ENCODE data around the gene SLC38A10. TPM values are rescaled to one million over a fixed set of nuclear protein-coding genes. Genes with fewer than 3 reads are reported as not detected.
A peak's percentile ranks its signal among the peaks of the same experiment; 100 is the strongest.

SLC38A10 gene
- total and polyA plus RNA-seq, 2 of the 13 experiments (the other 11 are each of a cell fraction or from before 2014, with no cell fraction given), result 23.4 to 55.8 TPM

DNA sequence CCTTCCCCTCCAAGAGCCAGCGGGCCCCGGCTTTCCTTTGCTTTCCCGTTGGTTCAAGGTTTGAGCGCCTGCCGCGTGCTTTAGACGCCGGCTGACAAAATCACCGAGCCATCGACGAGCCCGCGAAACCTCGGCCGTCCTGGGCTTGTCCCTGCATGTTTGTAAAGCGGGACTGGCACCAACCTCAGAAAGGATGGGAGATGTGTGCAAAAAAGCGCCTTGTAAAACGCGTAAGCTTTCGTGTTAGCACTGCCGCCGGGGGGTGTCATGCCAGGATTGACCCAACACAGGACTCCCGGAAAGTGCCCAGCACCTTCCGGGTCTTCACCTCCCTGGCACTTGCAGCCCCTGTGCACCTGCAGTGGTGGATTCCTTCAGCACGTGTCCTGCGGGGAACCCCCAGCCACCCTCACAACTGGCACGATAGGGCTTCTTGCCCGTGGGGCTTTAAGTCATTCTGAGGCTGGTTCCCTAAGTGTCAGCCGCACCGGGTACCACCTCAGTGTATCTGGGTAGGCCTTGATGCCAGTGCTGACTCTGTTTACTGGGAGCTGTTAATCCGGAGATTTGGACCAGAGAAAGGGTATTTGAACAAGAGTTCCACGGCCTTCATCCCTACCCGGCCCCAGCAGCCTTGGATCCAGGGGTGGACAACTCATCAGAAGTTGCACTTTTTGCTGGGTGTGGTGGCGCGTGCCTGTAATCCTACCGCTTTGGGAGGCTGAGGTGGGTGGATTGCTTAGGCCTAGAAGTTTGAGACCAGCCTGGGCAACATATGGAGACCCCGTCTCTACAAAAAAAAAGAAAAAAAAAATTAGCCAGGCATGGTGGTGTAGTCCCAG lies 55.2 kb downstream of the SLC38A10 start (continued):
- TF ChIP-seq ZNF274 (CRISPR knock-in tag; IDR thresholded peaks at IDR 0.05) (peak; percentile 53; the same call in 1 of the 2 replicates), TBL1XR1 (IDR thresholded peaks at IDR 0.05; ENCODE audit: borderline replicate concordance, low read length, partially characterized antibody) (no peak), STAT5B (CRISPR knock-in tag; IDR thresholded peaks at IDR 0.05) (no peak), HIVEP1 (CRISPR knock-in tag; IDR thresholded peaks at IDR 0.05) (peak; percentile 73), SALL2 (CRISPR knock-in tag; IDR thresholded peaks at IDR 0.05) (no peak), NR2C2 (CRISPR knock-in tag; IDR thresholded peaks at IDR 0.05; ENCODE audit: borderline replicate concordance) (no peak), ZSCAN29 (CRISPR knock-in tag; conservative IDR thresholded peaks at IDR 0.05) (no peak), CCAR2 (optimal IDR thresholded peaks at IDR 0.05; ENCODE audit: low read depth, low read length) (no peak), ZNF572 (CRISPR knock-in tag; IDR thresholded peaks at IDR 0.05) (0 out of 2 replicates have a peak, but pooled peaks have one; percentile 61), YY1 (IDR thresholded peaks at IDR 0.05; ENCODE audit: insufficient read depth, insufficient replicate concordance, low read depth, low read length) (no peak), BRD4 (CRISPR knock-in tag; IDR thresholded peaks at IDR 0.05) (peak; percentile 13; the same call in 1 of the 2 replicates), MTF1 (CRISPR knock-in tag; IDR thresholded peaks at IDR 0.05) (no peak), ZNF460 (CRISPR knock-in tag; IDR thresholded peaks at IDR 0.05; ENCODE audit: borderline replicate concordance) (peak; percentile 83), ZNF138 (CRISPR knock-in tag; IDR thresholded peaks at IDR 0.05; ENCODE audit: low read depth) (peak; percentile 70; the same call in 1 of the 2 replicates), NRL (CRISPR knock-in tag; IDR thresholded peaks at IDR 0.05; ENCODE audit: borderline replicate concordance) (peak; percentile 55), FOSL2 (CRISPR knock-in tag; IDR thresholded peaks at IDR 0.05) (0 out of 2 replicates have a peak, but pooled peaks have one; percentile 1), SOX5 (CRISPR knock-in tag; IDR thresholded peaks at IDR 0.05; ENCODE audit: borderline replicate concordance) (no peak), ZNF773 (CRISPR knock-in tag; IDR thresholded peaks at IDR 0.05; ENCODE audit: borderline replicate concordance) (no peak), ZNF510 (CRISPR knock-in tag; IDR thresholded peaks at IDR 0.05; ENCODE audit: low read depth) (0 out of 2 replicates have a peak, but pooled peaks have one; percentile 23)
- TF ChIP-seq, protein P1, sequence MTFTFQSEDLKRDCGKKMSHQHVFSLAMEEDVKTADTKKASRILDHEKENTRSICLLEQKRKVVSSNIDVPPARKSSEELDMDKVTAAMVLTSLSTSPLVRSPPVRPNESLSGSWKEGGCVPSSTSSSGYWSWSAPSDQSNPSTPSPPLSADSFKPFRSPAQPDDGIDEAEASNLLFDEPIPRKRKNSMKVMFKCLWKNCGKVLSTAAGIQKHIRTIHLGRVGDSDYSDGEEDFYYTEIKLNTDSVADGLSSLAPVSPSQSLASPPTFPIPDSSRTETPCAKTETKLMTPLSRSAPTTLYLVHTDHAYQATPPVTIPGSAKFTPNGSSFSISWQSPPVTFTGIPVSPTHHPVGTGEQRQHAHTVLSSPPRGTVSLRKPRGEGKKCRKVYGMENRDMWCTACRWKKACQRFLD (CRISPR knock-in tag; IDR thresholded peaks at IDR 0.05; ENCODE audit: borderline replicate concordance), result 0 out of 2 replicates have a peak, but pooled peaks have one; percentile 16
- TF ChIP-seq, protein P2, sequence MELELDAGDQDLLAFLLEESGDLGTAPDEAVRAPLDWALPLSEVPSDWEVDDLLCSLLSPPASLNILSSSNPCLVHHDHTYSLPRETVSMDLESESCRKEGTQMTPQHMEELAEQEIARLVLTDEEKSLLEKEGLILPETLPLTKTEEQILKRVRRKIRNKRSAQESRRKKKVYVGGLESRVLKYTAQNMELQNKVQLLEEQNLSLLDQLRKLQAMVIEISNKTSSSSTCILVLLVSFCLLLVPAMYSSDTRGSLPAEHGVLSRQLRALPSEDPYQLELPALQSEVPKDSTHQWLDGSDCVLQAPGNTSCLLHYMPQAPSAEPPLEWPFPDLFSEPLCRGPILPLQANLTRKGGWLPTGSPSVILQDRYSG (CRISPR knock-in tag; IDR thresholded peaks at IDR 0.05), result no peak
- TF ChIP-seq, protein P3, sequence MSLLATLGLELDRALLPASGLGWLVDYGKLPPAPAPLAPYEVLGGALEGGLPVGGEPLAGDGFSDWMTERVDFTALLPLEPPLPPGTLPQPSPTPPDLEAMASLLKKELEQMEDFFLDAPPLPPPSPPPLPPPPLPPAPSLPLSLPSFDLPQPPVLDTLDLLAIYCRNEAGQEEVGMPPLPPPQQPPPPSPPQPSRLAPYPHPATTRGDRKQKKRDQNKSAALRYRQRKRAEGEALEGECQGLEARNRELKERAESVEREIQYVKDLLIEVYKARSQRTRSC (CRISPR knock-in tag; IDR thresholded peaks at IDR 0.05; ENCODE audit: low read depth), result 0 out of 2 replicates have a peak, but pooled peaks have one; percentile 33
- TF ChIP-seq, protein P4, sequence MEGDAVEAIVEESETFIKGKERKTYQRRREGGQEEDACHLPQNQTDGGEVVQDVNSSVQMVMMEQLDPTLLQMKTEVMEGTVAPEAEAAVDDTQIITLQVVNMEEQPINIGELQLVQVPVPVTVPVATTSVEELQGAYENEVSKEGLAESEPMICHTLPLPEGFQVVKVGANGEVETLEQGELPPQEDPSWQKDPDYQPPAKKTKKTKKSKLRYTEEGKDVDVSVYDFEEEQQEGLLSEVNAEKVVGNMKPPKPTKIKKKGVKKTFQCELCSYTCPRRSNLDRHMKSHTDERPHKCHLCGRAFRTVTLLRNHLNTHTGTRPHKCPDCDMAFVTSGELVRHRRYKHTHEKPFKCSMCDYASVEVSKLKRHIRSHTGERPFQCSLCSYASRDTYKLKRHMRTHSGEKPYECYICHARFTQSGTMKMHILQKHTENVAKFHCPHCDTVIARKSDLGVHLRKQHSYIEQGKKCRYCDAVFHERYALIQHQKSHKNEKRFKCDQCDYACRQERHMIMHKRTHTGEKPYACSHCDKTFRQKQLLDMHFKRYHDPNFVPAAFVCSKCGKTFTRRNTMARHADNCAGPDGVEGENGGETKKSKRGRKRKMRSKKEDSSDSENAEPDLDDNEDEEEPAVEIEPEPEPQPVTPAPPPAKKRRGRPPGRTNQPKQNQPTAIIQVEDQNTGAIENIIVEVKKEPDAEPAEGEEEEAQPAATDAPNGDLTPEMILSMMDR (CRISPR knock-in tag; IDR thresholded peaks at IDR 0.05), result no peak; the same call in 1 of the 2 replicates

Data from HepG2 (cell line).